CD4-positive, CD25-positive, alpha-beta regulatory T cell (primary cell): Measurements from ENCODE around the gene SAMHD1. TPM values are rescaled to one million over a fixed set of nuclear protein-coding genes. Genes with fewer than 3 reads are reported as not detected.

ENCODE experiments used
- ATAC-seq, 2 donors: fragments of 150-1000 bp; cut with Tn5 transposase; one replicate each; pipeline ENCODE4 v1.10.0; 2021; ENCODE audit warnings: low read depth in 2 of 2, moderate number of reproducible peaks in 2 of 2, moderate library complexity in 1 of 2
- DNase-seq, 3 donors: peaks; one replicate each; pipeline versions ENCODE4 v3.0.0 to v3.0.0-alpha.2; 2012 to 2022; ENCODE audit warnings: mixed read lengths in 1 of 3
- H3K27ac ChIP-seq: one replicate; pipeline ENCODE4 v1.7.0; 2013; ENCODE audit warnings: mild to moderate bottlenecking, low read length; ENCODE audit not compliant: insufficient read depth, poor library complexity, severe bottlenecking
- H3K27me3 ChIP-seq: one replicate; pipeline ENCODE4 v1.7.0; 2013; ENCODE audit warnings: low read length; ENCODE audit not compliant: control insufficient read depth, insufficient read depth
- H3K36me3 ChIP-seq: one replicate; pipeline ENCODE4 v1.7.0; 2013; ENCODE audit warnings: mild to moderate bottlenecking, low read length, moderate library complexity; ENCODE audit not compliant: control insufficient read depth, insufficient read depth
- H3K4me1 ChIP-seq: 2 replicates; pipeline ENCODE4 v1.7.0; 2013; ENCODE audit warnings: mild to moderate bottlenecking, low read length; ENCODE audit not compliant: insufficient read depth, control insufficient read depth, poor library complexity, severe bottlenecking
- H3K4me3 ChIP-seq: one replicate; pipeline ENCODE4 v1.7.0; 2013; ENCODE audit warnings: low read depth, mild to moderate bottlenecking, low read length, moderate library complexity
- H3K9me3 ChIP-seq, 2 experiments: 1 replicate in 1 of 2; 2 replicates in 1 of 2; pipeline ENCODE4 v1.7.0; 2013; ENCODE audit warnings: low read length in 2 of 2, mild to moderate bottlenecking in 1 of 2, moderate library complexity in 1 of 2; ENCODE audit not compliant: control insufficient read depth in 2 of 2
- H3K27ac Mint-ChIP-seq, 3 donors: one replicate each; pipeline ENCODE4 v1.8.0; 2020 to 2022; ENCODE audit warnings: mild to moderate bottlenecking in 3 of 3, mixed read lengths in 3 of 3, moderate library complexity in 2 of 3
- H3K27me3 Mint-ChIP-seq: one replicate; pipeline ENCODE4 v1.8.0; 2022; ENCODE audit warnings: mild to moderate bottlenecking, mixed read lengths
- H3K36me3 Mint-ChIP-seq: one replicate; pipeline ENCODE4 v1.8.0; 2020; ENCODE audit warnings: mixed read lengths
- H3K4me1 Mint-ChIP-seq, 4 donors: one replicate each; pipeline ENCODE4 v1.8.0; 2020 to 2022; ENCODE audit warnings: mixed read lengths in 4 of 4, mild to moderate bottlenecking in 1 of 4
- H3K4me3 Mint-ChIP-seq, 4 donors: one replicate each; pipeline ENCODE4 v1.8.0; 2020 to 2022; ENCODE audit warnings: mild to moderate bottlenecking in 4 of 4, mixed read lengths in 4 of 4, moderate library complexity in 3 of 4
- H3K9me3 Mint-ChIP-seq, 7 donors: one replicate each; pipeline ENCODE4 v1.8.0; 2020 to 2022; ENCODE audit warnings: mixed read lengths in 7 of 7, mild to moderate bottlenecking in 3 of 7, moderate library complexity in 2 of 7
- polyA plus RNA-seq, 4 donors: library from polyadenylated mRNA; unstranded; fragments of 300-500 nt; fragmentation: Illumina TruSeq; gene quantifications; one replicate each; pipeline ENCODE4 v1.2.3, GENCODE V29; 2021
- total RNA-seq: library from RNA; stranded (reverse); gene quantifications from one replicate; pipeline ENCODE4 v1.2.3, GENCODE V29; 2022

SAMHD1 gene
- total and polyA plus RNA-seq, 5 donors from 2014 or later = 327 to 723 (median 416) TPM

DNA sequence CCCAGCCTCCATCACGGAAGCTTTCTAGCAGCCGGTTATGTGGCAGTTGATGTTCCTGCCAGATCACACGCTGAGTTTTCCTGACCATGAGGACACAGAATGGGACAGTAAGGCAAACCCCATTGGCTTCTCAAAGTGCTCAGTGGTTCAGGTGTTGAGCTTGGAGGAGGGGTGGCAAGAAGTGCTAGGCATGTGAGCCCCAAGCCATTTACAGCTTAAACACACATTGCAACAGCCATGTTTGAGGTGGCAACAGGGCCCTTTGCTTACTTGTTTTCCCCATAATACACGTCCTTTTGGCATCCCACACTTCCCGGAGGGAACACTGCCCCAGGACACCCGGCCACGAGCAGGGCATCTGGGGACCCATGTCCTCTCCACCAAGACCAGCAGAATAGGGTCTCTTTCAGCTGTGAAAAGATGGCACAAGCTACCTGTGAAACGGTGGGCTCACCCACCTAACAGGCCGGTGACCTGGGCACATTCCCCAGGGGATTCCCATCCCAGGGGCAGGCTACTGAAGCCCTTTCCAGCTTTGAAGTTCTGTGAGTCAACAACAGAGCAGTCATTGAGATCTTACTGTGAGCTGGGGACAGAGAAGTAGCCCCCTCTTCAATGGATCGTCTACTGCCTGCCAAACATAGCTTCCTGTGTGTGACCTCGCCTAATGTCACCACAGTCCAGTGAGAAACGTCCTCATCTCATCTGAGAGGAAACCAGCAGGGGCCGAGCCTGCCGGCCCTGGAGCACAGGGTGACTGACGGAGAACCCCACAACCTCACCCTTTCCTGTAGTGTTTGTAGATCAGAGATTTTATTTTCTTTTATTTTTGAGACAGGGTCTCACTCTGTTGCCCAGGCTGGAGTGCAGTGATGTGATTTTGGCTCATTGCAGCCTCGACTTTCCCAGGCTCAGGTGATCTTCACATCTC lies 79.6 kb downstream of the SAMHD1 start:
- no peaks in the 10 kb centered on the region for H3K27me3 ChIP-seq
- peaks cover 0 to 4% (median 0%) of the 10 kb centered on the region in 7 donors for H3K9me3 Mint-ChIP-seq
- H3K36me3 Mint-ChIP-seq = peaks cover 3% of the 10 kb centered on the region
- no peaks in the 10 kb centered on the region for H3K9me3 ChIP-seq
- no peaks in the 10 kb centered on the region for H3K4me1 ChIP-seq
- ATAC-seq (peak in 1 of 2 donors; percentile 12), DNase-seq (no peak)
- no peak overlapping the region for H3K4me3 ChIP-seq
- peaks cover 17% of the 10 kb centered on the region for H3K27me3 Mint-ChIP-seq
- H3K4me3 Mint-ChIP-seq = no peak overlapping the region
- H3K36me3 ChIP-seq = no peaks in the 10 kb centered on the region
- H3K4me1 Mint-ChIP-seq = peaks cover 0 to 3% (median 0%) of the 10 kb centered on the region in 4 donors
- no peak overlapping the region for H3K27ac Mint-ChIP-seq
- H3K27ac ChIP-seq = no peak overlapping the region

- ATAC-seq (no peak), DNase-seq (no peak)
- H3K4me1 ChIP-seq = peaks cover 4% of the 10 kb centered on the region
- no peaks in the 10 kb centered on the region for H3K9me3 ChIP-seq
- H3K4me1 Mint-ChIP-seq = peaks cover 0 to 12% (median 8%) of the 10 kb centered on the region in 4 donors
- no peak overlapping the region for H3K4me3 ChIP-seq
- no peaks in the 10 kb centered on the region for H3K36me3 Mint-ChIP-seq
- no peaks in the 10 kb centered on the region for H3K36me3 ChIP-seq
- H3K9me3 Mint-ChIP-seq = peaks cover 0 to 4% (median 0%) of the 10 kb centered on the region in 7 donors
- peaks cover 45% of the 10 kb centered on the region for H3K27me3 Mint-ChIP-seq
- no peak overlapping the region for H3K27ac Mint-ChIP-seq
- peaks cover 5% of the 10 kb centered on the region for H3K27me3 ChIP-seq
- no peak overlapping the region for H3K27ac ChIP-seq
- H3K4me3 Mint-ChIP-seq = peak overlapping the region in 2 of 4 donors; percentile 35 to 43
These were observed 84.6 kb downstream of the SAMHD1 start for GRCh38 chr20:36866681-36867495.

DNA sequence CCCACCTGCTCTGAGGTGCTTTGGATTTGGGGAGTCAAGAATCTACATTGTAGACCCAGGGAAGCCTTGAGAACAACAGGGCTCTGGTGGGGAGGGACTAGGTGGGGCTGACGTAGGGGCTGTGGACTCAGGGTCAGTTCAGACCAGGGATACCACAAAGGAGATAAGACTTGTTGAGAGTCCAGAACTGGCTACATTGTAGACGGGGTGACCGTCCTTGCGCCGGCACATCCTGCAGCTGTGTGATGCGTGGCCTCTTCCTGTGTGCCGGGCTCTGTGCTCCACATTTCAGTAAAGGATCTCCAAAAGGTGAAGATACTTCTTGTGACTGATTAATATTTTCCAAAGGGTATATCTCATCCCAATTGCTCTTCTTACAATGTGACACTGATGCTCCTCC lies 85.3 kb downstream of the SAMHD1 start:
- Mint-ChIP-seq H3K36me3 (no peaks in the 10 kb centered on the region), H3K27ac (no peak overlapping the region), H3K27me3 (peaks cover 53% of the 10 kb centered on the region), H3K4me1 (peaks cover 0 to 13% (median 10%) of the 10 kb centered on the region in 4 donors), H3K9me3 (peaks cover 0 to 4% (median 0%) of the 10 kb centered on the region in 7 donors), H3K4me3 (peak overlapping the region in 3 of 4 donors; percentile 36 to 78 (median 43))
- H3K36me3 ChIP-seq = no peaks in the 10 kb centered on the region
- H3K27ac ChIP-seq = no peak overlapping the region
- DNase-seq (no peak), ATAC-seq (no peak)
- peaks cover 5% of the 10 kb centered on the region for H3K27me3 ChIP-seq
- no peaks in the 10 kb centered on the region for H3K9me3 ChIP-seq
- peaks cover 4% of the 10 kb centered on the region for H3K4me1 ChIP-seq
- H3K4me3 ChIP-seq = no peak overlapping the region

- peaks cover 0 to 4% (median 0%) of the 10 kb centered on the region in 7 donors for H3K9me3 Mint-ChIP-seq
- no peak overlapping the region for H3K27ac Mint-ChIP-seq
- no peaks in the 10 kb centered on the region for H3K36me3 Mint-ChIP-seq
- H3K27me3 Mint-ChIP-seq = peaks cover 56% of the 10 kb centered on the region
- peaks cover 5% of the 10 kb centered on the region for H3K27me3 ChIP-seq
- no peak overlapping the region for H3K27ac ChIP-seq
- no peak for ATAC-seq
- peak overlapping the region in 3 of 4 donors; percentile 36 to 78 (median 55) for H3K4me3 Mint-ChIP-seq
- no peaks in the 10 kb centered on the region for H3K9me3 ChIP-seq
- peaks cover 0 to 14% (median 10%) of the 10 kb centered on the region in 4 donors for H3K4me1 Mint-ChIP-seq
- no peaks in the 10 kb centered on the region for H3K36me3 ChIP-seq
- H3K4me1 ChIP-seq = peaks cover 4% of the 10 kb centered on the region
- no peak overlapping the region for H3K4me3 ChIP-seq
- DNase-seq = no peak
These were observed 85.7 kb downstream of the SAMHD1 start for GRCh38 chr20:36865861-36866149.

GRCh38 chr20:36865076-36865860 lies 86.2 kb downstream of the SAMHD1 start:
- peaks cover 0 to 14% (median 10%) of the 10 kb centered on the region in 4 donors for H3K4me1 Mint-ChIP-seq

GRCh38 chr20:36862857-36863668 lies 88.4 kb downstream of the SAMHD1 start:
- no peak for DNase-seq
- peaks cover 4% of the 10 kb centered on the region for H3K4me1 ChIP-seq
- H3K36me3 ChIP-seq = no peaks in the 10 kb centered on the region
- Mint-ChIP-seq H3K27ac (no peak overlapping the region), H3K4me3 (no peak overlapping the region), H3K27me3 (peaks cover 59% of the 10 kb centered on the region), H3K9me3 (no peaks in the 10 kb centered on the region), H3K4me1 (peaks cover 0 to 14% (median 9%) of the 10 kb centered on the region in 4 donors), H3K36me3 (no peaks in the 10 kb centered on the region)
- no peaks in the 10 kb centered on the region for H3K9me3 ChIP-seq
- peak; percentile 25 to 32 for ATAC-seq
- H3K27ac ChIP-seq = no peak overlapping the region
- H3K4me3 ChIP-seq = no peak overlapping the region
- peaks cover 5% of the 10 kb centered on the region for H3K27me3 ChIP-seq

More at GRCh38 chr20:36865076-36865860, 86.2 kb downstream of the SAMHD1 start:
- Histone ChIP-seq H3K4me1 (peaks cover 4% of the 10 kb centered on the region), H3K27me3 (peaks cover 5% of the 10 kb centered on the region), H3K9me3 (no peaks in the 10 kb centered on the region), H3K36me3 (no peaks in the 10 kb centered on the region), H3K4me3 (no peak overlapping the region), H3K27ac (no peak overlapping the region)
- Mint-ChIP-seq H3K4me3 (peak overlapping the region in 3 of 4 donors; percentile 61 to 82 (median 78)), H3K36me3 (no peaks in the 10 kb centered on the region), H3K9me3 (peaks cover 0 to 4% (median 0%) of the 10 kb centered on the region in 7 donors), H3K27me3 (peaks cover 60% of the 10 kb centered on the region), H3K27ac (peak overlapping the region in 1 of 3 donors; percentile 51)
- ATAC-seq (no peak), DNase-seq (no peak)
